ENCODE data around the gene GMIP.
A peak's percentile ranks its signal among the peaks of the same experiment; 100 is the strongest.

Gene GMIP

DNA sequence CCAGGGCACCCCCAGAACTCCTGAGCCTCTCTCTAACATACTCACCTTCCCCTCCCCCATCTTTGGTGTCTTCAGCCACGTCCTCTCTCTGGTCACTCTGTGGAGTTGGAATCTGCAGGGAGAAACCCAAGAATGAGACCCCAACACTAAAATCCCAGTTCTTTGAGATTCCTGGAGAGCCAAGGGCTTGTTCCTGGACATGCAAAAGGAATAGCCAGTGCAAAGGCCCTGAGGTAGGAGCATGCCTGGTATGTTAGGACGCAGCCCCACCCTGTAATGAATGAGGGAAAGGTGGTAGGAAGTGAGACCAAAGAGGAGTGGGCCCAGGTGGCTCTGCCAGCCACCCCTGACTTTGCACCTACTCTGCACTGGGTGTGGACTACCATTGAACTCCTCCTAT is 13.0 kb downstream of the GMIP start:
- Histone ChIP-seq H3K4me1 (ENCODE audit: control insufficient read depth, insufficient read depth, low read depth, low read length) (peaks cover 20% of the 10 kb centered on the region), H2AK5ac (ENCODE audit: low read length, severe bottlenecking) (no peak overlapping the region), H3K9ac (ENCODE audit: low read length) (no peak overlapping the region), H2BK15ac (ENCODE audit: low read depth, poor library complexity, severe bottlenecking) (no peak overlapping the region), H3K4me3 (ENCODE audit: insufficient read depth in 1 of 2, low read depth in 1 of 2, low read length in 2 of 2) (no peak overlapping the region), H3K36me3 (ENCODE audit: control insufficient read depth in 1 of 2, insufficient read depth in 2 of 2, low read depth in 1 of 2, low read length in 2 of 2) (peaks cover 37 to 59% of the 10 kb centered on the region in 2 experiments), H3K79me1 (replicated peaks; ENCODE audit: low read length, poor library complexity, severe bottlenecking) (no peaks in the 10 kb centered on the region), H2BK120ac (ENCODE audit: low read depth, low read length) (no peak overlapping the region), H4K91ac (ENCODE audit: low read length) (no peak overlapping the region), H3K18ac (ENCODE audit: low read depth in 1 of 2, low read length in 2 of 2) (no peak overlapping the region), H3K23ac (ENCODE audit: low read length in 2 of 2) (no peak overlapping the region), H4K8ac (ENCODE audit: low read length) (no peak overlapping the region), H3K4ac (ENCODE audit: low read depth in 1 of 2, low read length in 2 of 2) (no peak overlapping the region), H3K27ac (ENCODE audit: low read length, poor library complexity, severe bottlenecking) (no peak overlapping the region), H2BK12ac (ENCODE audit: low read length in 2 of 2) (no peak overlapping the region), H2AFZ (ENCODE audit: low read depth, low read length) (no peak overlapping the region), H3K27me3 (ENCODE audit: control insufficient read depth in 1 of 2, insufficient read depth in 1 of 2, low read length in 2 of 2) (peaks cover 0 to 6% of the 10 kb centered on the region in 2 experiments), H3K4me2 (ENCODE audit: low read length, poor library complexity, severe bottlenecking) (no peak overlapping the region), H3K14ac (ENCODE audit: low read length in 2 of 2) (no peak overlapping the region), H3K9me3 (ENCODE audit: control insufficient read depth, low read length) (no peaks in the 10 kb centered on the region), H2BK5ac (ENCODE audit: low read depth, low read length, poor library complexity, severe bottlenecking) (no peak overlapping the region)
- 88% methylated on average over 2 of the region's 2 CpGs for WGBS
- DNase-seq = no peak

DNA sequence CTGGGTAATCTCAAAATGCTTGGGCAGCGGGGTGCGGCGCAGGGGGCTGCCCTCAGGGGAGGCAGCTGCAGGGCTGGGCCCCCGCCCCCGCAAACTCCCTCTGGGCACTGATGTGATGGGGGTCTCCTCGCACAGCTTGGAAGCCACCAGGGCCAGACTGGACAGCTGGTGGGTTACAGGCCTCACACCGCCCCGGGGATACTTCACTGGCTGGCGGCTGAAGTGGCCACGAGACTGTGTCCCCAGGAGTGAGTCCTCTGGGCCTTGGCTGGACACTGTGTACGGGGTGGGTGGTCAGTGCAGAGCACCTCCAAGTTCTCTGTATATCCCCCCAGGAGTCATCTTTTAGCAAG is 13.4 kb downstream of the GMIP start:
- H4K8ac ChIP-seq (ENCODE audit: low read length) = no peak overlapping the region
- 98% methylated on average over 11 of the region's 11 CpGs for WGBS
- H3K27me3 ChIP-seq (ENCODE audit: control insufficient read depth in 1 of 2, insufficient read depth in 1 of 2, low read length in 2 of 2) = peaks cover 0 to 6% of the 10 kb centered on the region in 2 experiments
- H3K4me2 ChIP-seq (ENCODE audit: low read length, poor library complexity, severe bottlenecking) = no peak overlapping the region
- H2BK5ac ChIP-seq (ENCODE audit: low read depth, low read length, poor library complexity, severe bottlenecking) = no peak overlapping the region
- H3K27ac ChIP-seq (ENCODE audit: low read length, poor library complexity, severe bottlenecking) = no peak overlapping the region
- no peak overlapping the region for H3K14ac ChIP-seq (ENCODE audit: low read length in 2 of 2)
- H3K4me3 ChIP-seq (ENCODE audit: insufficient read depth in 1 of 2, low read depth in 1 of 2, low read length in 2 of 2) = no peak overlapping the region
- H2BK12ac ChIP-seq (ENCODE audit: low read length in 2 of 2) = no peak overlapping the region
- no peak overlapping the region for H3K23ac ChIP-seq (ENCODE audit: low read length in 2 of 2)
- peaks cover 33 to 55% of the 10 kb centered on the region in 2 experiments for H3K36me3 ChIP-seq (ENCODE audit: control insufficient read depth in 1 of 2, insufficient read depth in 2 of 2, low read depth in 1 of 2, low read length in 2 of 2)
- no peak overlapping the region for H2AK5ac ChIP-seq (ENCODE audit: low read length, severe bottlenecking)
- H3K4ac ChIP-seq (ENCODE audit: low read depth in 1 of 2, low read length in 2 of 2) = no peak overlapping the region
- no peak for DNase-seq
- no peak overlapping the region for H2BK15ac ChIP-seq (ENCODE audit: low read depth, poor library complexity, severe bottlenecking)
- H3K9me3 ChIP-seq (ENCODE audit: control insufficient read depth, low read length) = no peaks in the 10 kb centered on the region
- H2BK120ac ChIP-seq (ENCODE audit: low read depth, low read length) = no peak overlapping the region
- H3K9ac ChIP-seq (ENCODE audit: low read length) = no peak overlapping the region
- no peak overlapping the region for H4K91ac ChIP-seq (ENCODE audit: low read length)
- H3K18ac ChIP-seq (ENCODE audit: low read depth in 1 of 2, low read length in 2 of 2) = no peak overlapping the region
- H2AFZ ChIP-seq (ENCODE audit: low read depth, low read length) = no peak overlapping the region
- no peaks in the 10 kb centered on the region for H3K79me1 ChIP-seq (replicated peaks; ENCODE audit: low read length, poor library complexity, severe bottlenecking)
- peaks cover 20% of the 10 kb centered on the region for H3K4me1 ChIP-seq (ENCODE audit: control insufficient read depth, insufficient read depth, low read depth, low read length)

DNA sequence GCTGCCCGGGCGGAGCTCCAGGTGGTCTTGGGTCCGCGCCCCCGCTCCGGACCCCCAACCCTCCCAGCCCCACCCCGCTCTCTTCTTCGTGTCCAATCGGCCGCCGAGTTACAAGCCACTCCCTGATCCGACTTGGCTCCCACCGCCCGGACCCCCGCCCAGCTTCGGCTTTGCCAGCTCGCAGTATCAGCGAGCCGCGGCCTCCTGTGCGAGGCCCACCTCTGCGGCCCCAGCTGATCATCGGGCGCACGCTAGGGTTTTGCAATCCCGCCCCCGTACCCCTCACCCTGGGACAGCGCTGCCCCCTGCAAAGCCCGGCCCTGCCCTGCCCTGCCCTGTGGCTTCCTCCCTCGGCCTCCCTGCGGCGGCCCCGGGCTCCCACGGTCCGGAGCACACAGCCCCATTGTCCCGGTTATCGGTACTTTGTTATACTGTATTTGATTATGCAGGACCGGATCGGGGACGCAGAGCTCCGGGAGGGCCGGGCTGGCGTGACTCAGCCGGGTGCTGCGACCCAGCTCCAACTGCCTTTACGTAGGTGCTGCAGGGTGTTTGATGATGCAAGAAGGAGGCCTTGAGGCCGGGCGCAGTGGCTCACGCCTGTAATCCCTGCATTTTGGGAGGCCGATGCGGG is 14.8 kb downstream of the GMIP start:
- Histone ChIP-seq H3K14ac (ENCODE audit: low read length in 2 of 2) (peak overlapping the region in 1 of 2 experiments; percentile 86), H2AFZ (ENCODE audit: low read depth, low read length) (no peak overlapping the region), H2BK15ac (ENCODE audit: low read depth, poor library complexity, severe bottlenecking) (no peak overlapping the region), H3K4me1 (ENCODE audit: control insufficient read depth, insufficient read depth, low read depth, low read length) (peaks cover 20% of the 10 kb centered on the region), H2BK5ac (ENCODE audit: low read depth, low read length, poor library complexity, severe bottlenecking) (no peak overlapping the region), H3K4me2 (ENCODE audit: low read length, poor library complexity, severe bottlenecking) (peak overlapping the region; percentile 92), H4K8ac (ENCODE audit: low read length) (peak overlapping the region; percentile 27), H2BK120ac (ENCODE audit: low read depth, low read length) (peak overlapping the region; percentile 64), H2AK5ac (ENCODE audit: low read length, severe bottlenecking) (no peak overlapping the region), H3K4me3 (ENCODE audit: insufficient read depth in 1 of 2, low read depth in 1 of 2, low read length in 2 of 2) (peak overlapping the region in 1 of 2 experiments; percentile 74), H3K27me3 (ENCODE audit: control insufficient read depth in 1 of 2, insufficient read depth in 1 of 2, low read length in 2 of 2) (peaks cover 0 to 6% of the 10 kb centered on the region in 2 experiments), H3K9ac (ENCODE audit: low read length) (no peak overlapping the region), H3K27ac (ENCODE audit: low read length, poor library complexity, severe bottlenecking) (no peak overlapping the region), H3K4ac (ENCODE audit: low read depth in 1 of 2, low read length in 2 of 2) (no peak overlapping the region), H3K18ac (ENCODE audit: low read depth in 1 of 2, low read length in 2 of 2) (peak overlapping the region; percentile 61 to 65), H2BK12ac (ENCODE audit: low read length in 2 of 2) (no peak overlapping the region), H3K79me1 (replicated peaks; ENCODE audit: low read length, poor library complexity, severe bottlenecking) (no peaks in the 10 kb centered on the region), H3K23ac (ENCODE audit: low read length in 2 of 2) (peak overlapping the region in 1 of 2 experiments; percentile 85), H3K36me3 (ENCODE audit: control insufficient read depth in 1 of 2, insufficient read depth in 2 of 2, low read depth in 1 of 2, low read length in 2 of 2) (peaks cover 19 to 52% of the 10 kb centered on the region in 2 experiments), H4K91ac (ENCODE audit: low read length) (no peak overlapping the region), H3K9me3 (ENCODE audit: control insufficient read depth, low read length) (no peaks in the 10 kb centered on the region)
- 13% methylated on average over 50 of the region's 51 CpGs for WGBS
- DNase-seq = peak; percentile 54

DNA sequence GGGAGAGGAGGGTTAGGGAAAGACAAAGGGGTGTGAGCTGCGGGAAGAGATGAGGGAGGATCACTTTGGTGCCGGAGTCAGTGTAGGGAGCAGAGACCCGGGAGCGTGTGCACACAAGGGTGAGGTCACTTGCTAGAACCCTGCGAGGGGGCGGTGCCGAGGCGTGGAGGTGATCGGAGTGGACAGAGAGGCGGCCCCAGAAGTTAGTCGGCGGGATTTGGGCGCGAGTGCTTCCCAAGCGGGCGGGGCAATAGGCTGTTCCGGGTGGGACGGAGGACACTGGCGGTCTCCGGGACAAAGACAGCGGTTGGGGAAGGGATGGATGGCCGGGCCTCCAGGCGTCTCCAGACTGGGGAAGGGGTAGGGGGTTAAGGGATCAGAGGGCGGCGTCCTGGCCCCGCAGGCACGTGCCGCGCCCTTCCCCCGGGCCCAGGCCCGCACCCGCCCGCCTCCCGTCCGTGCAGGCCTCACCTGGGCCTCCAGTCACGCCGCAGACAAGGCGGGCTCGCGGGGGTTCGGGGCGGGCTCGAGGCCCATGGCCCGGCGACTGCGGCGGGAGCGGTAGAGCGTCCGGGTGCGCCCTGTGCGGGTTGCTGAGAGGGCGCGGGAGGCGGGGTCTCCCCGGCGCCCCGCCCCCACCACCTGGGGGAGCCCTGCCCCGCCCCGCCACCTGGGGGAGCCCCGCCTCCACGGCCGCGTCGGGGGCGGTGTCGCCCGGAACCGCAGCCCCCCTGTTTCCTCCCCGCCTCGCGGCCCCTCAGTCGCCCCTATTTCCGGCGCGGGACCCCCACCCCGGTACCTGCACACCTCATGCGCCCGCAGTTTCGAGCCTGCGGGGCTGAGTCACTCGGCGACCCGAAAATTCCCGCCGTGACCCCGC is 15.6 kb downstream of the GMIP start, which contains the start of gene LPAR2:
Gene LPAR2, minus strand, starts transcription at position 600 of the 880 bp plus-strand sequence. CDS start 945 bp downstream, outside the sequence.
- peak within 1 kb of the TSS; percentile 43 for H4K8ac ChIP-seq (ENCODE audit: low read length)
- H3K9me3 ChIP-seq (ENCODE audit: control insufficient read depth, low read length) = no peaks in the 10 kb centered on the region
- peak within 1 kb of the TSS; percentile 56 to 74 for H3K4me3 ChIP-seq (ENCODE audit: insufficient read depth in 1 of 2, low read depth in 1 of 2, low read length in 2 of 2)
- H3K4ac ChIP-seq (ENCODE audit: low read depth in 1 of 2, low read length in 2 of 2) = no peak within 1 kb of the TSS
- no peak within 1 kb of the TSS for H2AK5ac ChIP-seq (ENCODE audit: low read length, severe bottlenecking)
- peaks cover 13 to 50% of the 10 kb centered on the region in 2 experiments for H3K36me3 ChIP-seq (ENCODE audit: control insufficient read depth in 1 of 2, insufficient read depth in 2 of 2, low read depth in 1 of 2, low read length in 2 of 2)
- H3K4me1 ChIP-seq (ENCODE audit: control insufficient read depth, insufficient read depth, low read depth, low read length) = peaks cover 20% of the 10 kb centered on the region
- no peak within 1 kb of the TSS for H2AFZ ChIP-seq (ENCODE audit: low read depth, low read length)
- no peak within 1 kb of the TSS for H2BK15ac ChIP-seq (ENCODE audit: low read depth, poor library complexity, severe bottlenecking)
- no peak within 1 kb of the TSS for H3K27ac ChIP-seq (ENCODE audit: low read length, poor library complexity, severe bottlenecking)
- no peaks in the 10 kb centered on the region for H3K79me1 ChIP-seq (replicated peaks; ENCODE audit: low read length, poor library complexity, severe bottlenecking)
- no peak within 1 kb of the TSS for H2BK12ac ChIP-seq (ENCODE audit: low read length in 2 of 2)
- H2BK5ac ChIP-seq (ENCODE audit: low read depth, low read length, poor library complexity, severe bottlenecking) = no peak within 1 kb of the TSS
- DNase-seq = no peak
- 3% methylated on average over 38 of the region's 87 CpGs for WGBS
- H3K14ac ChIP-seq (ENCODE audit: low read length in 2 of 2) = peak within 1 kb of the TSS in 1 of 2 experiments; percentile 86
- H3K18ac ChIP-seq (ENCODE audit: low read depth in 1 of 2, low read length in 2 of 2) = peak within 1 kb of the TSS; percentile 61 to 65
- peaks cover 0 to 6% of the 10 kb centered on the region in 2 experiments for H3K27me3 ChIP-seq (ENCODE audit: control insufficient read depth in 1 of 2, insufficient read depth in 1 of 2, low read length in 2 of 2)
- H2BK120ac ChIP-seq (ENCODE audit: low read depth, low read length) = peak within 1 kb of the TSS; percentile 64
- H3K23ac ChIP-seq (ENCODE audit: low read length in 2 of 2) = peak within 1 kb of the TSS in 1 of 2 experiments; percentile 85
- H3K9ac ChIP-seq (ENCODE audit: low read length) = peak within 1 kb of the TSS; percentile 26
- H4K91ac ChIP-seq (ENCODE audit: low read length) = no peak within 1 kb of the TSS
- H3K4me2 ChIP-seq (ENCODE audit: low read length, poor library complexity, severe bottlenecking) = peak within 1 kb of the TSS; percentile 92
